Naive thymus-derived CD4-positive, alpha-beta T cell (primary cell): ENCODE results near the gene CLDN9. TPM values are rescaled to one million over a fixed set of nuclear protein-coding genes. Genes with fewer than 3 reads are reported as not detected.

Experiments
- ATAC-seq: fragments of 150-1000 bp; cut with Tn5 transposase; 2 replicates; pipeline ENCODE4 v1.10.0; 2021; ENCODE audit warnings: mild to moderate bottlenecking, moderate library complexity
- CTCF ChIA-PET: fragments of 350-600 bp; sonication (Branson Sonifier 250); formaldehyde crosslinking; loops from one replicate; lab custom pipeline; 2021; ENCODE audit warnings: antibody characterized with exemption; lab: Charles Lee
- POLR2A ChIA-PET: fragments of 350-600 bp; sonication (Branson Sonifier 250); formaldehyde crosslinking; loops from one replicate; lab custom pipeline; 2021; ENCODE audit warnings: antibody characterized with exemption, inconsistent platforms; lab: Charles Lee
- DNase-seq, 9 donors: peaks; one replicate each; pipeline versions ENCODE4 v3.0.0 to v3.0.0-alpha.2; 2020 to 2022; ENCODE audit warnings: mixed read lengths in 1 of 9
- H3K27ac ChIP-seq: one replicate; pipeline ENCODE4 v1.7.0; 2013; ENCODE audit warnings: mild to moderate bottlenecking, low read depth, low read length, moderate library complexity
- H3K27me3 ChIP-seq, 2 donors: one replicate each; pipeline ENCODE4 v1.7.0; 2013; ENCODE audit warnings: low read length in 2 of 2, mild to moderate bottlenecking in 2 of 2, moderate library complexity in 2 of 2; ENCODE audit not compliant: control insufficient read depth in 2 of 2, insufficient read depth in 2 of 2
- H3K36me3 ChIP-seq, 3 experiments: 1 replicate in 2 of 3; 2 replicates in 1 of 3; pipeline ENCODE4 v1.7.0; 2013; ENCODE audit warnings: low read length in 3 of 3, mild to moderate bottlenecking in 3 of 3, moderate library complexity in 1 of 3; ENCODE audit not compliant: insufficient read depth in 3 of 3, control insufficient read depth in 2 of 3
- H3K4me1 ChIP-seq, 2 donors: one replicate each; pipeline ENCODE4 v1.7.0; 2013; ENCODE audit warnings: low read length in 2 of 2, mild to moderate bottlenecking in 2 of 2, moderate library complexity in 1 of 2; ENCODE audit not compliant: control insufficient read depth in 2 of 2, insufficient read depth in 2 of 2
- H3K4me3 ChIP-seq: 2 replicates; pipeline ENCODE4 v1.7.0; 2013; ENCODE audit warnings: mild to moderate bottlenecking, low read length
- H3K9me3 ChIP-seq, 3 experiments: 1 replicate in 2 of 3; 2 replicates in 1 of 3; pipeline ENCODE4 v1.7.0; 2013; ENCODE audit warnings: low read length in 3 of 3; ENCODE audit not compliant: control insufficient read depth in 2 of 3
- H3K27ac Mint-ChIP-seq, 9 donors: one replicate each; pipeline ENCODE4 v1.8.0; 2020 to 2022; ENCODE audit warnings: mixed read lengths in 9 of 9, mild to moderate bottlenecking in 8 of 9, moderate library complexity in 5 of 9, inconsistent platforms in 2 of 9
- H3K27me3 Mint-ChIP-seq, 5 donors: one replicate each; pipeline ENCODE4 v1.8.0; 2021 to 2022; ENCODE audit warnings: mixed read lengths in 5 of 5, mild to moderate bottlenecking in 1 of 5
- H3K36me3 Mint-ChIP-seq, 5 donors: one replicate each; pipeline ENCODE4 v1.8.0; 2020 to 2022; ENCODE audit warnings: mixed read lengths in 5 of 5, mild to moderate bottlenecking in 3 of 5, inconsistent platforms in 1 of 5
- H3K4me1 Mint-ChIP-seq, 7 donors: one replicate each; pipeline ENCODE4 v1.8.0; 2020 to 2022; ENCODE audit warnings: mixed read lengths in 7 of 7, mild to moderate bottlenecking in 3 of 7, inconsistent platforms in 1 of 7
- H3K4me3 Mint-ChIP-seq, 10 donors: one replicate each; pipeline ENCODE4 v1.8.0; 2020 to 2022; ENCODE audit warnings: mild to moderate bottlenecking in 10 of 10, mixed read lengths in 10 of 10, moderate library complexity in 6 of 10, inconsistent platforms in 2 of 10
- H3K9me3 Mint-ChIP-seq, 11 donors: one replicate each; pipeline ENCODE4 v1.8.0; 2020 to 2022; ENCODE audit warnings: mixed read lengths in 11 of 11, mild to moderate bottlenecking in 4 of 11, inconsistent platforms in 1 of 11, moderate library complexity in 1 of 11
- intact Hi-C, 2 donors: fragments of 100-400 bp; cut with micrococcal nuclease; formaldehyde crosslinking; loops; one replicate each; pipeline ENCODE4 v1.15.1; 2023
- polyA plus RNA-seq, 2 donors: library from polyadenylated mRNA; unstranded; fragments of 300-500 nt; fragmentation: Illumina TruSeq; gene quantifications; one replicate each; pipeline ENCODE4 v1.2.3, GENCODE V29; 2021
- total RNA-seq, 6 experiments: library from RNA in 5 of 6; stranded (reverse) in 5 of 6; gene quantifications; 1 replicate in 5 of 6; 2 replicates in 1 of 6; pipeline ENCODE4 v1.2.3 and lab custom pipeline; 2021 to 2026

Gene CLDN9
- total and polyA plus RNA-seq, 7 experiments from 2014 or later, result 0.15 to 0.37 TPM; not detected in 5

GRCh38 chr16:3045758-3046640, 33.3 kb downstream of the CLDN9 start, which contains the start of gene MMP25:
TSS of gene MMP25 (plus strand) at chr16:3046561. CDS start at chr16:3046918, 357 bp downstream.
- CTCF ChIA-PET, result interaction anchor here (1.7 kb wide), 1 partner anchor 14 kb away, joined by 5 read pairs; no protein-coding TSS in a partner anchor
- H3K27me3 Mint-ChIP-seq, result peaks cover 6 to 35% (median 28%) of the 10 kb centered on the region in 5 donors
- H3K4me3 Mint-ChIP-seq, result peak within 1 kb of the TSS; percentile 75 to 90 (median 78)
- DNase-seq (peak in 1 of 9 donors; percentile 58), ATAC-seq (peak; percentile 68)
- Histone ChIP-seq H3K9me3 (no peaks in the 10 kb centered on the region), H3K4me3 (peak within 1 kb of the TSS; percentile 48), H3K27me3 (peaks cover 0 to 35% of the 10 kb centered on the region in 2 donors), H3K36me3 (no peaks in the 10 kb centered on the region), H3K4me1 (peaks cover 8 to 29% of the 10 kb centered on the region in 2 donors), H3K27ac (no peak within 1 kb of the TSS)
- POLR2A ChIA-PET, result interaction anchor here (1.0 to 2.3 kb wide), 2 partner anchors 11 to 14 kb away, joined by 4 to 8 read pairs; no protein-coding TSS in a partner anchor
- intact Hi-C loops, result loop anchor here (1.0 to 2.0 kb wide), 2 partner anchors 15 kb away; no protein-coding TSS in a partner anchor
- H3K9me3 Mint-ChIP-seq, result peaks cover 0 to 2% (median 0%) of the 10 kb centered on the region in 11 donors
- peaks cover 0 to 22% (median 0%) of the 10 kb centered on the region in 5 donors for H3K36me3 Mint-ChIP-seq
- peaks cover 16 to 37% (median 29%) of the 10 kb centered on the region in 7 donors for H3K4me1 Mint-ChIP-seq
- H3K27ac Mint-ChIP-seq, result peak within 1 kb of the TSS in 2 of 9 donors; percentile 76 to 86

- Histone ChIP-seq H3K27ac (no peak overlapping the region), H3K9me3 (no peaks in the 10 kb centered on the region), H3K4me1 (peaks cover 8 to 29% of the 10 kb centered on the region in 2 donors), H3K36me3 (no peaks in the 10 kb centered on the region), H3K27me3 (peaks cover 0 to 30% of the 10 kb centered on the region in 2 donors), H3K4me3 (no peak overlapping the region)
- ChIA-PET CTCF (interaction anchor here (1.6 to 3.3 kb wide), 3 partner anchors 12 to 83 kb away, joined by 7 to 18 read pairs (median 9); no protein-coding TSS in a partner anchor), POLR2A (interaction anchor here (0.8 to 2.0 kb wide), 7 partner anchors 10 to 113 kb away, joined by 3 to 7 read pairs (median 3); partner anchors contain the start of genes BICDL2 and ZNF213)
- peaks cover 0 to 2% (median 0%) of the 10 kb centered on the region in 11 donors for H3K9me3 Mint-ChIP-seq
- peaks cover 6 to 29% (median 26%) of the 10 kb centered on the region in 5 donors for H3K27me3 Mint-ChIP-seq
- no peak for DNase-seq
- peak; percentile 32 for ATAC-seq
- intact Hi-C loops, result no loop called here
- peak overlapping the region in 1 of 9 donors; percentile 86 for H3K27ac Mint-ChIP-seq
- peaks cover 0 to 27% (median 0%) of the 10 kb centered on the region in 5 donors for H3K36me3 Mint-ChIP-seq
- peak overlapping the region in 5 of 10 donors; percentile 12 to 85 (median 48) for H3K4me3 Mint-ChIP-seq
- peaks cover 16 to 45% (median 34%) of the 10 kb centered on the region in 7 donors for H3K4me1 Mint-ChIP-seq
These were observed 34.1 kb downstream of the CLDN9 start for GRCh38 chr16:3046641-3047386.

DNA sequence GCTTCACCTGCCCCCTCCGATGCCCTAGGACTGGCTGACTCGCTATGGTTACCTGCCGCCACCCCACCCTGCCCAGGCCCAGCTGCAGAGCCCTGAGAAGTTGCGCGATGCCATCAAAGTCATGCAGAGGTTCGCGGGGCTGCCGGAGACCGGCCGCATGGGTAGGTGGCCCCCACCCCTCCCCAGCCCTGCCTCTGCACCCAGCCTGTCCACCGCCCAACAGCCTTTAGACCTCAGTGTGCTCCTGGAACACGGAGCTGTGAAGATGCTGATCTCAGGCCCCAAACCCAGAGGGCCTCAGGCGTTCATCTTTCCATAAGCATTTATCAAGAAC, 34.6 kb downstream of the CLDN9 start:
- Mint-ChIP-seq H3K9me3 (peaks cover 0 to 2% (median 0%) of the 10 kb centered on the region in 11 donors), H3K4me3 (peak overlapping the region in 6 of 10 donors; percentile 32 to 85 (median 51))

GRCh38 chr16:3049921-3050481, 37.3 kb downstream of the CLDN9 start:
- CTCF ChIA-PET, result interaction anchor here (0.6 to 3.3 kb wide), 7 partner anchors 9 to 79 kb away, joined by 3 to 18 read pairs (median 4); no protein-coding TSS in a partner anchor
- Histone ChIP-seq H3K4me3 (no peak overlapping the region), H3K9me3 (no peaks in the 10 kb centered on the region), H3K27ac (no peak overlapping the region), H3K4me1 (peaks cover 12 to 27% of the 10 kb centered on the region in 2 donors), H3K36me3 (peaks cover 0 to 7% (median 0%) of the 10 kb centered on the region in 3 experiments), H3K27me3 (peaks cover 0 to 4% of the 10 kb centered on the region in 2 donors)
- Mint-ChIP-seq H3K36me3 (peaks cover 0 to 44% (median 3%) of the 10 kb centered on the region in 5 donors), H3K27me3 (peaks cover 0 to 12% (median 5%) of the 10 kb centered on the region in 5 donors), H3K4me3 (peak overlapping the region in 1 of 10 donors; percentile 70), H3K27ac (peak overlapping the region in 2 of 9 donors; percentile 5 to 81), H3K9me3 (peaks cover 0 to 2% (median 0%) of the 10 kb centered on the region in 11 donors), H3K4me1 (peaks cover 13 to 53% (median 43%) of the 10 kb centered on the region in 7 donors)
- DNase-seq (no peak), ATAC-seq (no peak)
- intact Hi-C loops, result no loop called here
- POLR2A ChIA-PET, result interaction anchor here (0.7 to 0.8 kb wide), 3 partner anchors 79 to 121 kb away, joined by 3 to 4 read pairs (median 3); partner anchors contain the start of gene ZNF213

More for the DNA sequence above, 34.6 kb downstream of the CLDN9 start:
- peaks cover 0 to 30% (median 0%) of the 10 kb centered on the region in 5 donors for H3K36me3 Mint-ChIP-seq
- CTCF ChIA-PET, result interaction anchor here (1.3 to 3.3 kb wide), 4 partner anchors 11 to 82 kb away, joined by 4 to 18 read pairs (median 8); no protein-coding TSS in a partner anchor
- H3K36me3 ChIP-seq, result no peaks in the 10 kb centered on the region
- H3K27me3 Mint-ChIP-seq, result peaks cover 6 to 29% (median 26%) of the 10 kb centered on the region in 5 donors
- DNase-seq (no peak), ATAC-seq (no peak)
- H3K4me1 Mint-ChIP-seq, result peaks cover 16 to 49% (median 38%) of the 10 kb centered on the region in 7 donors
- H3K9me3 ChIP-seq, result no peaks in the 10 kb centered on the region
- H3K27ac ChIP-seq, result no peak overlapping the region
- POLR2A ChIA-PET, result interaction anchor here (0.6 to 2.0 kb wide), 12 partner anchors 9 to 1759 kb away, joined by 3 to 7 read pairs (median 4); partner anchors contain the start of genes BICDL2 and ZNF213
- H3K27ac Mint-ChIP-seq, result peak overlapping the region in 1 of 9 donors; percentile 86
- intact Hi-C loops, result no loop called here
- peaks cover 8 to 29% of the 10 kb centered on the region in 2 donors for H3K4me1 ChIP-seq
- no peak overlapping the region for H3K4me3 ChIP-seq
- peaks cover 0 to 28% of the 10 kb centered on the region in 2 donors for H3K27me3 ChIP-seq

DNA sequence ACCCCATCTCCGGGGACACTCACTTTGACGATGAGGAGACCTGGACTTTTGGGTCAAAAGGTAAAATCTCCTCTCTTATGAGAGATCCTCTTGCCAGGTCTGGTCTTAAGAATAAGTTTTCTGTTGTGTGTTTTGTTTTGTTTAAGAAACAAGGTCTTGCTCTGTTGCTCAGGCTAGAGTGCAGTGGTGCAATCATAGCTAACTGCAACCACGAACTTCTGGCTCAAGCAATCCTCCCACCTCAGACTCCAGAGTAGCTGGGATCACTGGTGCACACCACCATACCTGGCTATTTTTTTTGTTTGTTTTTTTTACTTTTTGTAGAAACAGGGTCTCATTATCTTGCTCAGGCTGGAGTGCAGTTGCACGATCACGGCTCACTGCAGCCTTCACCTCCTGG, 37.8 kb downstream of the CLDN9 start:
- DNase-seq (no peak), ATAC-seq (no peak)
- peaks cover 0 to 7% (median under 1%) of the 10 kb centered on the region in 5 donors for H3K27me3 Mint-ChIP-seq
- H3K4me1 Mint-ChIP-seq, result peaks cover 18 to 53% (median 43%) of the 10 kb centered on the region in 7 donors
- intact Hi-C loops, result no loop called here
- Histone ChIP-seq H3K27me3 (peaks cover 0 to 4% of the 10 kb centered on the region in 2 donors), H3K36me3 (peaks cover 0 to 7% (median 0%) of the 10 kb centered on the region in 3 experiments), H3K4me1 (peaks cover 13 to 27% of the 10 kb centered on the region in 2 donors), H3K27ac (no peak overlapping the region), H3K9me3 (no peaks in the 10 kb centered on the region), H3K4me3 (no peak overlapping the region)
- peak overlapping the region in 1 of 10 donors; percentile 70 for H3K4me3 Mint-ChIP-seq
- no peaks in the 10 kb centered on the region for H3K9me3 Mint-ChIP-seq
- H3K36me3 Mint-ChIP-seq, result peaks cover 0 to 45% (median 3%) of the 10 kb centered on the region in 5 donors
- POLR2A ChIA-PET, result interaction anchor here (0.7 to 1.1 kb wide), 3 partner anchors 15 to 121 kb away, joined by 3 to 4 read pairs (median 3); partner anchors contain the start of genes IL32 and ZNF213
- peak overlapping the region in 3 of 9 donors; percentile 54 to 81 (median 56) for H3K27ac Mint-ChIP-seq
- CTCF ChIA-PET, result interaction anchor here (0.6 to 2.5 kb wide), 5 partner anchors 23 to 72 kb away, joined by 3 to 8 read pairs (median 4); no protein-coding TSS in a partner anchor
